ENCODE measurements around the gene OPCML.

- no peak for TF ChIP-seq TAF1 (IDR thresholded peaks at IDR 0.05; ENCODE audit: low read depth)
- no peak for TF ChIP-seq CTCF (IDR thresholded peaks at IDR 0.05; ENCODE audit: poor library complexity, severe bottlenecking)
These were observed 1065.3 kb downstream of the OPCML start for GRCh38 chr11:132466983-132467382.
